ENCODE data around the gene USP13.

- TF ChIP-seq TAF1 (IDR thresholded peaks at IDR 0.05; ENCODE audit: low read depth, low read length) (no peak), POLR2AphosphoS5 (IDR thresholded peaks at IDR 0.05; ENCODE audit: low read depth, low read length) (no peak), POLR2A (IDR thresholded peaks at IDR 0.05; ENCODE audit: low read depth, low read length) (no peak), PAX5 (IDR thresholded peaks at IDR 0.05; ENCODE audit: insufficient read depth, low read length, severe bottlenecking) (no peak), POU2F2 (IDR thresholded peaks at IDR 0.05; ENCODE audit: low read depth, low read length) (no peak), SPI1 (IDR thresholded peaks at IDR 0.05; ENCODE audit: low read depth, low read length) (no peak)
These were observed 154.7 kb downstream of the USP13 start for GRCh38 chr3:179807588-179807987.

Data from GM12891 (cell line).